Adrenal gland (tissue), 12 donors: Measurements from ENCODE around the gene ASB2. TPM values are rescaled to one million over a fixed set of nuclear protein-coding genes. Genes with fewer than 3 reads are reported as not detected.

Source experiments
- DNase-seq, 7 donors: peaks; one replicate each; pipeline ENCODE4 v3.0.0-alpha.2; 2019 to 2020
- H3K27ac ChIP-seq, 5 donors: fragments of 200-600 bp; sonication (generic) in 4 of 5; 1 replicate in 3 of 5; 2 replicates in 2 of 5; pipeline versions ENCODE4 v1.5.1 to v1.8.0; 2016 to 2020; ENCODE audit warnings: mild to moderate bottlenecking in 1 of 5
- H3K27me3 ChIP-seq: fragments of 200-600 bp; 2 replicates; pipeline ENCODE4 v1.8.0; 2021
- H3K36me3 ChIP-seq, 2 donors: fragments of 200-600 bp; replicated peaks in 1 of 2; 1 replicate in 1 of 2; 2 replicates in 1 of 2; pipeline versions ENCODE4 v1.5.1 to v1.8.0; 2018 to 2022
- H3K4me1 ChIP-seq, 2 donors: fragments of 200-600 bp; replicated peaks in 1 of 2; 1 replicate in 1 of 2; 2 replicates in 1 of 2; pipeline versions ENCODE4 v1.5.1 to v1.8.0; 2018 to 2021
- H3K4me3 ChIP-seq, 4 donors: fragments of 200-600 bp; sonication (generic) in 3 of 4; one replicate each; pipeline ENCODE4 v1.5.1; 2016 to 2018
- H3K9me3 ChIP-seq, 3 donors: fragments of 200-600 bp; sonication (generic) in 1 of 3; replicated peaks in 1 of 3; 1 replicate in 2 of 3; 2 replicates in 1 of 3; pipeline versions ENCODE4 v1.5.1 to v1.8.0; 2016 to 2021
- POLR2A ChIP-seq, 2 donors: fragments of 450-650 bp; IDR thresholded peaks; one replicate each; pipeline ENCODE4 v1.6.1; 2017; ENCODE audit warnings: antibody characterized with exemption in 2 of 2, mild to moderate bottlenecking in 2 of 2, moderate library complexity in 1 of 2
- WGBS, 4 donors: extraction: QIAGEN DNeasy Blood & Tissue Kit in 2 of 4; methylation state at CpG; one replicate each; pipeline versions ENCODE4 v1.1.5 to v1.1.7; 2013 to 2017; 5-methylcytosine and 5-hydroxymethylcytosine counted together
- intact Hi-C, 2 donors: fragments of 100-400 bp; cut with DNase I; formaldehyde crosslinking; loops; one replicate each; pipeline versions ENCODE4 v1.14.1 to v1.15.0; 2022 to 2023
- polyA plus RNA-seq, 3 donors: library from polyadenylated mRNA; stranded (reverse); fragments of 200-250 nt in 2 of 3; fragments of 350-450 nt in 1 of 3; fragmentation: Illumina TruSeq in 1 of 3; extraction: RNeasy Lipid Tissue Mini Kit (QIAGEN cat#74804) in 1 of 3; gene quantifications; one replicate each; pipeline ENCODE4 v1.2.3, GENCODE V29; 2013 to 2014
- total RNA-seq, 9 donors: library from RNA; depleted of rRNA in 4 of 9; stranded (reverse); fragments of >200 nt in 4 of 9; fragments of 120-200 nt in 1 of 9; fragmentation: NEBNext Ultra II Directional in 1 of 9; extraction: Animal tissue kit (Norgen Biotek cat#: 25700) in 1 of 9; gene quantifications; one replicate each; pipeline versions ENCODE4 v1.1.0 to v1.2.4, GENCODE V29; 2013 to 2023
- TF ChIP-seq, protein P1 (sequence below), 6 experiments: fragments of 450-650 bp in 4 of 6; fragments of 200-600 bp in 2 of 6; sonication (generic) in 1 of 6; IDR thresholded peaks; 1 replicate in 5 of 6; 2 replicates in 1 of 6; pipeline versions ENCODE4 v1.5.1 to v1.8.0; 2016 to 2021; ENCODE audit warnings: antibody characterized with exemption in 6 of 6, mild to moderate bottlenecking in 2 of 6, moderate library complexity in 1 of 6
- donor health status: healthy with polysubstance abuse.
- donor health status: Bipolar disorder and iron deficiency.
- donor health status: DM: yes; HTN: yes; CAD: no.
- donor health status: DM: no; HTN: no; CAD: no.
- donor health status: DM: no; HTN: no; CAD: no.
- donor health status: DM: yes; HTN: yes; CAD: no.

Gene ASB2
- total and polyA plus RNA-seq, 12 donors: 0.19 to 5.9 (median 0.66) TPM; not detected in 1

DNA sequence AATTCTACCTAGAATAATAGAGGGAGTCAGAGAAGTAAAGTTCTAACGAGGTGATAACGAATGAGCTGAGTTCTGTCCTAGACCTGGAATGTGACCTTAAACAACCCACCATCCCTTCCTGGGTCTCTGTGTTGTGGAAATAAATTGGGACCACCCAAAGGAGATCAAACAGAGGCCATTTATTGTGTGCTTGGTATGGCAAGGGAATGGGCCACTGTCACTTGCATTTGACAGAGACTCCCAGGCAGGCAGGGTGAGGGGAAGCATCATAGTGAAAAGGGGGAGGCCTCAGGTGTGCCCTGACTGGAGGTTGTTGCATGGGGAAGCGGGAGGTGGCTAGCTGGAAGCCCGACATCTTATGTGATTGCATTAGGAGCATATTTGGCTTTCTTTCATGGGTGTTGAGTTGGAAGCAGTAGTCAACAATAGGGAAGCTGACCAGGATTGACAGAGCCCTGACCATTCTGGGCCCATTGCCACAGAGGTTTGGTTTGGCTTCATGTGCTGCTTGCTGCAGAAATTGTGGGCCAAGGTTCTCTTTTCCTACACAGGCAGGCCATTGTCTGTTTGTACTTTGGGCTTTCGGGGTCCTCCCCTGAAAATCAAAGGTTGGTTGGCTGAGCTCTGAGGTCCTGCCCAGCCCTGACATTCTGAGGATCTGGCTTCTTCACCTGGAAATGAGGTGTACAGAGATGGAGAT is 66.8 kb downstream of the ASB2 start:
- intact Hi-C loops: no loop called here
- no peaks in the 10 kb centered on the region for H3K4me1 ChIP-seq
- no peak overlapping the region for H3K27ac ChIP-seq
- H3K36me3 ChIP-seq: no peaks in the 10 kb centered on the region
- DNase-seq: no peak
- WGBS, 4 donors: 80 to 90% (median 87%) methylated on average over 5 of the region's 5 CpGs
- no peaks in the 10 kb centered on the region for H3K27me3 ChIP-seq
- H3K9me3 ChIP-seq: no peaks in the 10 kb centered on the region
- H3K4me3 ChIP-seq: no peak overlapping the region
- TF ChIP-seq, protein P1, sequence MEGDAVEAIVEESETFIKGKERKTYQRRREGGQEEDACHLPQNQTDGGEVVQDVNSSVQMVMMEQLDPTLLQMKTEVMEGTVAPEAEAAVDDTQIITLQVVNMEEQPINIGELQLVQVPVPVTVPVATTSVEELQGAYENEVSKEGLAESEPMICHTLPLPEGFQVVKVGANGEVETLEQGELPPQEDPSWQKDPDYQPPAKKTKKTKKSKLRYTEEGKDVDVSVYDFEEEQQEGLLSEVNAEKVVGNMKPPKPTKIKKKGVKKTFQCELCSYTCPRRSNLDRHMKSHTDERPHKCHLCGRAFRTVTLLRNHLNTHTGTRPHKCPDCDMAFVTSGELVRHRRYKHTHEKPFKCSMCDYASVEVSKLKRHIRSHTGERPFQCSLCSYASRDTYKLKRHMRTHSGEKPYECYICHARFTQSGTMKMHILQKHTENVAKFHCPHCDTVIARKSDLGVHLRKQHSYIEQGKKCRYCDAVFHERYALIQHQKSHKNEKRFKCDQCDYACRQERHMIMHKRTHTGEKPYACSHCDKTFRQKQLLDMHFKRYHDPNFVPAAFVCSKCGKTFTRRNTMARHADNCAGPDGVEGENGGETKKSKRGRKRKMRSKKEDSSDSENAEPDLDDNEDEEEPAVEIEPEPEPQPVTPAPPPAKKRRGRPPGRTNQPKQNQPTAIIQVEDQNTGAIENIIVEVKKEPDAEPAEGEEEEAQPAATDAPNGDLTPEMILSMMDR (IDR thresholded peaks at IDR 0.05): no peak
- TF ChIP-seq POLR2A (IDR thresholded peaks at IDR 0.05): no peak

- intact Hi-C loops: no loop called here
- H3K4me3 ChIP-seq: no peak overlapping the region
- no peaks in the 10 kb centered on the region for H3K27me3 ChIP-seq
- H3K9me3 ChIP-seq: no peaks in the 10 kb centered on the region
- no peaks in the 10 kb centered on the region for H3K4me1 ChIP-seq
- 48 to 52% (median 51%) methylated on average over 15 of the region's 15 CpGs for WGBS, 4 donors
- no peak for TF ChIP-seq POLR2A (IDR thresholded peaks at IDR 0.05)
- TF ChIP-seq, protein P1 (IDR thresholded peaks at IDR 0.05): peak; percentile 37 to 63 (median 52)
- H3K36me3 ChIP-seq: no peaks in the 10 kb centered on the region
- no peak overlapping the region for H3K27ac ChIP-seq
- DNase-seq: peak; percentile 38 to 81 (median 62)
Observed at GRCh38 chr14:93906341-93907329, 69.7 kb downstream of the ASB2 start.

DNA sequence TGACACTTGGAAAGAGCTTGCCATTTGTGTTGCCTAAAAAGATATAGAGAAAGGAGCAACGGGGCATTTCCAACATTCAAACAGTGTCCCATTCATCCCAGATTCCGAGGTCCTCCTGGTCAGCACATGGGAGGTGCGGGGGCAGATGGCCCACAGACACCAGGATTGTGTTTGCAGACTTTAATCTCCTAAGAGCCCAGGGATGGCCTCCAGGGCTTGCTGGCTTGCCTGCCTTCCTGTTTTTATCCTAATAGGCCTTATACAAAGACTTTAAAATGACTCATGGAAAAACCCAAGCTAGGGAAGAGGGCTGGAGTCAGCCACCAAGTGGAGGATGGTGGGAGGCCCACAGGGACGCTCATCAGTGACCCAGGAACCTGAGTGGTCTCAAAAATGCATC is 70.7 kb downstream of the ASB2 start:
- TF ChIP-seq POLR2A (IDR thresholded peaks at IDR 0.05): no peak

DNA sequence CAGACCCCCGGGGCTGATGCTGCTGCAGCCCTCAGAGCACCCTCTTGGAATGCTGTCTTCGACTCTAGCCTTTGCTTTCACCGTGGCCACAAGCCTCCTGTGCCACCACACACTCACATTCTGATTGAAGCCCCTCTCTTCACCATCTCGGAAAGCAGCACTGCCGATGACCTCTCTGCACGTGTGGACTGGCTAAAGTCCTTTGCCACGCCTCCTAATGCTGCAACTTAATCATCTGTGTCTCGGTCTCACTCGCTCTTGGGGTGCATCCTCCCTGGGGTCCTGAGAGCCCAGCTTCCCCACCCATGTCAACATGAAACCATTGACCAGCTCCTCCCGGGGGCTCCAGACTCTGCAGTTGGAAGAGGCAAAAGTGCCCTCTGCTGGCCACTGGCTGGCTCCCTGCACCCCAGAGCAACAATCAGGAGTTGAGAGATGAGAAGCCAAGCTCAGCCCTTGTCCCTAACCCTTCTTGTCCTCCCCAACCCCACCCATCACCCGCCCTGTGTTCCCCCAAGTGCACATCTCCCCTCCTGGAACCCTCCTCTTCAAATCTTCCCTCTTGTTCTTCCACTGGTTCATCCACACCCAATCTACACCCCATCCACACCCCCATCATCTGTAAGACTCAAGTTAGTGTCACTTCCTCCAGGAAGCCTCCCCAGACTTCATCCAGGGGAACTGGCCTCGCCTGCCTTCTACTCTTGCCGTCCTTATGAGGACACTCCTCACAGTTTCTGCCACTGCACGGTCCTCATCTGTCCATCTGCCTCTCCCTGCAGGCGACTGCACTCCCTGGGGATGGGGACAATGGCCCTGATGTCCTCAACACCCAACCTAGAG is 72.8 kb downstream of the ASB2 start:
- no peaks in the 10 kb centered on the region for H3K9me3 ChIP-seq
- intact Hi-C loops: no loop called here
- no peaks in the 10 kb centered on the region for H3K27me3 ChIP-seq
- no peaks in the 10 kb centered on the region for H3K4me1 ChIP-seq
- no peak for DNase-seq
- WGBS, 4 donors: 51 to 60% (median 55%) methylated on average over 14 to 15 of the region's 15 CpGs
- no peak overlapping the region for H3K27ac ChIP-seq
- no peak for TF ChIP-seq POLR2A (IDR thresholded peaks at IDR 0.05)
- TF ChIP-seq, protein P1 (IDR thresholded peaks at IDR 0.05): peak in 1 of 6 experiments; percentile 19
- H3K4me3 ChIP-seq: no peak overlapping the region
- no peaks in the 10 kb centered on the region for H3K36me3 ChIP-seq

More for the DNA sequence above, 70.7 kb downstream of the ASB2 start:
- WGBS, 4 donors: 73 to 82% (median 80%) methylated on average over 4 of the region's 4 CpGs
- Histone ChIP-seq H3K9me3 (no peaks in the 10 kb centered on the region), H3K36me3 (no peaks in the 10 kb centered on the region), H3K4me1 (no peaks in the 10 kb centered on the region), H3K27me3 (no peaks in the 10 kb centered on the region), H3K4me3 (no peak overlapping the region), H3K27ac (no peak overlapping the region)
- DNase-seq: no peak
- intact Hi-C loops: no loop called here
